A673 (cell line): ENCODE results near the gene PASD1. TPM values are rescaled to one million over a fixed set of nuclear protein-coding genes. Genes with fewer than 3 reads are reported as not detected.
"Not testable (repeated sequence)": the region's sequence is repeated elsewhere in the genome, so short reads cannot be mapped to it uniquely, and the experiment has no call there.

Experiments used
- BruUV-seq: library from RNA; stranded (reverse); fragments of 400-500 nt; replicated peaks from 2 replicates; lab custom pipeline; 2021; lab: Mats Ljungman, UMichigan
- CTCF ChIA-PET: fragments of 300-600 bp; sonication (Branson Sonifier 250); formaldehyde crosslinking; loops from one replicate; lab custom pipeline; 2022; ENCODE audit warnings: antibody characterized with exemption; lab: Charles Lee
- POLR2A ChIA-PET: fragments of 300-600 bp; sonication (Branson Sonifier 250); formaldehyde crosslinking; loops from one replicate; lab custom pipeline; 2022; ENCODE audit warnings: antibody characterized with exemption; ENCODE audit not compliant: low non-redundant PET; lab: Charles Lee
- DNase-seq: peaks from one replicate; pipeline ENCODE4 v3.0.0-alpha.2; 2015; ENCODE audit warnings: low spot score
- H3K27ac ChIP-seq: fragments of 200-600 bp; sonication (generic); 2 replicates; pipeline ENCODE4 v1.5.1; 2016; ENCODE audit warnings: mixed run types, low read depth, mild to moderate bottlenecking, mixed read lengths, antibody characterized with exemption, low read length; ENCODE audit not compliant: poor library complexity, severe bottlenecking
- H3K27me3 ChIP-seq: fragments of 200-600 bp; sonication (generic); replicated peaks from 2 replicates; pipeline ENCODE4 v1.6.1; 2017; ENCODE audit warnings: mixed run types, low read depth, mild to moderate bottlenecking, mixed read lengths, antibody characterized with exemption, low read length; ENCODE audit not compliant: insufficient read depth, poor library complexity
- H3K36me3 ChIP-seq: fragments of 200-600 bp; sonication (generic); 2 replicates; pipeline ENCODE4 v1.6.1; 2016; ENCODE audit warnings: mixed run types, mild to moderate bottlenecking, mixed read lengths, antibody characterized with exemption, low read length; ENCODE audit not compliant: insufficient read depth, poor library complexity, severe bottlenecking
- H3K4me1 ChIP-seq: fragments of 200-600 bp; sonication (generic); 2 replicates; pipeline ENCODE4 v1.6.1; 2017; ENCODE audit warnings: mixed run types, mild to moderate bottlenecking, mixed read lengths, antibody characterized with exemption, low read length; ENCODE audit not compliant: insufficient read depth, poor library complexity, severe bottlenecking
- H3K4me3 ChIP-seq: fragments of 200-600 bp; sonication (generic); 2 replicates; pipeline ENCODE4 v1.5.1; 2016; ENCODE audit warnings: low read depth, mixed run types, mild to moderate bottlenecking, mixed read lengths, low read length; ENCODE audit not compliant: poor library complexity, severe bottlenecking
- H3K9me3 ChIP-seq: fragments of 200-600 bp; sonication (generic); 2 replicates; pipeline ENCODE4 v1.6.1; 2016; ENCODE audit warnings: mixed run types, low read depth, mild to moderate bottlenecking, mixed read lengths, antibody characterized with exemption, low read length; ENCODE audit not compliant: poor library complexity, severe bottlenecking
- CTCF ChIP-seq: fragments of 300-800, 200-600 bp; sonication (generic); conservative IDR thresholded peaks from 2 replicates; pipeline ENCODE4 v1.5.1; 2017; ENCODE audit warnings: low read depth, mild to moderate bottlenecking, antibody characterized with exemption, low read length, moderate library complexity, mixed read lengths
- EZH2 ChIP-seq: fragments of 200-600 bp; sonication (generic); IDR thresholded peaks from 2 replicates; pipeline ENCODE4 v1.6.1; 2017; ENCODE audit warnings: borderline replicate concordance, low read depth, mild to moderate bottlenecking, mixed read lengths, antibody characterized with exemption, low read length; ENCODE audit not compliant: poor library complexity, severe bottlenecking
- intact Hi-C: fragments of 100-400 bp; cut with micrococcal nuclease; formaldehyde crosslinking; loops from one replicate; pipeline ENCODE4 v1.10.0; 2022; ENCODE audit not compliant: unreplicated experiment
- total RNA-seq: library from RNA; stranded (reverse); gene quantifications from 2 replicates; pipeline ENCODE4 v1.2.3, GENCODE V29; 2021

The PASD1 gene
- total RNA-seq, 1 experiment from 2014 or later = not detected

- no TSS peak for BruUV-seq
- no peaks in the 10 kb centered on the region for H3K4me1 ChIP-seq
Observed at GRCh38 chrX:151694661-151695582, 131.4 kb downstream of the PASD1 start, which contains the start of gene PRRG3. PRRG3 (plus strand) TSS chrX:151695458; CDS start chrX:151698815, 3,357 bp downstream.

DNA sequence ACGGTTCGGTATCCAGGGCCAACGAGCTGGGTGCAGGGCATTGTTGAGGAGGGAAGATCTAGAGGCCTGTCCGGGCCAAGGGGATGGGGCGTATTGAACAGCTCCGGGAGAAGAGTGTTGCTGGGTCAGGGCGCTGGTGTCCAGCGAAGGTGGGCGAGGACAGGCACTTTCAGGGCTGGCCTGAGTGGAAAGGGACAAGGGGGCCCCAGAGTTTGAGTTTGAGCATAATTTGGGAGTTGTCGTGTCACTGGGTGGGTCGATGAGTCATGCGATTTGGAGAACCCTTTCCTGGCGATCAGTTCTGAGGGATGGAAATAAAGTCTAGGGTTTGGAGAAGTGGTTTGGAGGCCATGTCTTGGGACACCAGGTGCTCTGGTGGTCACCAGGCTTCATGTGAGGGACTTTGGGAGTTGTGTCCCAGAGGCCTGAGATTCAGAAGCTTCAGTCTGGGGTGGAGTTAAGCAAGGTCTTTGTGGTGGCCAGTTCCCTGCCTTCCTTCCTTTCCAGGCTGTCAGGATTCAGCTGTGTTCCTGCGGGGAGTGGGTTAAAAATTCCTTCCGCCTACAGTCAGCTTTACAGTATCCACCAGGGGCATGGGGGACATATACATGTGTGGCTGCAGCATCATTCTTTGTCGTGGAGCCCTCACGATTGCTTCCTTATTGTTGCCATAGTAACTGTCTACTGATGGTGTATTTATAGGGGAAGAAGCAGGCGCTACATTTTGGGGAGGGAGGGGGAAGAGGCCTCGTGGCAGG, 132.3 kb downstream of the PASD1 start:
- CTCF ChIA-PET = no interaction called here
- intact Hi-C loops = no loop called here
- DNase-seq = no peak
- Histone ChIP-seq H3K4me1 (no peaks in the 10 kb centered on the region), H3K9me3 (no peaks in the 10 kb centered on the region), H3K27ac (no peak overlapping the region), H3K36me3 (no peaks in the 10 kb centered on the region), H3K27me3 (no peaks in the 10 kb centered on the region), H3K4me3 (no peak overlapping the region)
- TF ChIP-seq CTCF = no peak
- no peak for TF ChIP-seq EZH2
- POLR2A ChIA-PET = no interaction called here
- no TSS peak for BruUV-seq

More at GRCh38 chrX:151694661-151695582, 131.4 kb downstream of the PASD1 start, which contains the start of gene PRRG3:
- no peaks in the 10 kb centered on the region for H3K36me3 ChIP-seq
- intact Hi-C loops = no loop called here
- H3K27ac ChIP-seq = no peak within 1 kb of the TSS
- no peaks in the 10 kb centered on the region for H3K9me3 ChIP-seq
- CTCF ChIA-PET = no interaction called here
- no peak for DNase-seq
- POLR2A ChIA-PET = no interaction called here
- TF ChIP-seq CTCF (no peak), EZH2 (no peak)
- no peaks in the 10 kb centered on the region for H3K27me3 ChIP-seq
- H3K4me3 ChIP-seq = no peak within 1 kb of the TSS

GRCh38 chrX:151697082-151697481, 133.6 kb downstream of the PASD1 start:
- H3K27ac ChIP-seq, H3K27me3 ChIP-seq, DNase-seq, POLR2A ChIA-PET, H3K9me3 ChIP-seq, intact Hi-C loops, CTCF ChIA-PET, BruUV-seq, H3K4me1 ChIP-seq, H3K36me3 ChIP-seq, H3K4me3 ChIP-seq: not testable (repeated sequence)
